KOPT-K1 (cell line): Measurements from ENCODE around the gene PPP1R37.
A peak's percentile ranks its signal among the peaks of the same experiment; 100 is the strongest.

Experiments
- H3K27ac ChIP-seq: fragments of 200-600 bp; sonication (generic); 2 replicates; pipeline ENCODE4 v1.5.1; 2016; ENCODE audit warnings: antibody characterized with exemption, mild to moderate bottlenecking, low read depth, low read length; ENCODE audit not compliant: poor library complexity, severe bottlenecking
- H3K36me3 ChIP-seq: fragments of 200-600 bp; sonication (generic); 2 replicates; pipeline ENCODE4 v1.5.1; 2017; ENCODE audit warnings: antibody characterized with exemption, mild to moderate bottlenecking, low read length, moderate library complexity; ENCODE audit not compliant: insufficient read depth
- H3K9me3 ChIP-seq: fragments of 200-600 bp; sonication (generic); 2 replicates; pipeline ENCODE4 v1.5.1; 2017; ENCODE audit warnings: antibody characterized with exemption, low read length, mild to moderate bottlenecking; ENCODE audit not compliant: insufficient read depth, poor library complexity, severe bottlenecking

PPP1R37 gene

DNA sequence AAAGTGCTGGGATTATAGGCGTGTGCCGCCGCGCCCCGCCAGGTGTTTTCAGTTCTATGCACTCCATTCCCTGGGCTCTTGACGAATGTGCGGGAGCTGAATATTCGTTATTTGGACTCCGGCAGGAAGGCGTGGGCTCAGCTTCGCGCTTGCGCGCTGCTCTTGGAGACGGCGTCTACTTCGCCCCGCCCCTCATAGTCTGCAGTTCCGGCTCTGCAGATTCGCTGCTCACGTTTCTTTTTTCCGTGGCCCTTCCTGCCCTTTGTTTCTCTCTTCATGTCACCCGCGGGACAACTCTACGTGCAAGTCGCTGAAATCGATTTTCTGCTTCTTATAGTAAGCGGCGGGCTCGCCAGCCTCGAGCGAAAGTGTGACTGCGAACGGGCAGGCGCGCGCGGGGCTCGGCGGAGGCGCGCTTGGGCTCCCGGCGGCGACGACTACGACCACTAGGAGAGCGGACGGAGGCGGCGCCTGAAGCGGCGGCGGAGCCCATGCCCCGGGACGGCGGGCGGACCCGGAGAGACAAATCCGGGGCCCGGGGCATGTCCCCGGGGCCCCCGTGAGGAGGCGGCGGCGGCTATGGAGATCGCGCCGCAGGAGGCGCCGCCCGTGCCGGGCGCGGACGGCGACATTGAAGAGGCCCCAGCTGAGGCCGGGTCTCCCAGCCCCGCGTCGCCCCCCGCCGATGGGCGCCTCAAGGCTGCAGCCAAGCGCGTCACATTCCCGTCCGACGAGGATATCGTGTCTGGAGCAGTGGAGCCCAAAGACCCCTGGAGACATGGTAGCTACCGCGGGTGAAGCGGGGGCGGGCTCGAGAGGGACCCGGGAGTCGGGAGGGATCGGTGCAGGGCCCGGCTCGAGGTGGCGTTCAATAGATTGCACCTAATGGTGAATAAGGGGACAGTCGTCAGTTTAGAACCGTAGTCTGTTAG is at the start of gene PPP1R37:
TSS of gene PPP1R37 (plus strand) at position 433 of the 932 bp plus-strand sequence. CDS start at position 580, 147 bp downstream.
- H3K9me3 ChIP-seq, result no peaks in the 10 kb centered on the region
- H3K36me3 ChIP-seq, result peaks cover 45% of the 10 kb centered on the region
- H3K27ac ChIP-seq, result peak within 1 kb of the TSS; percentile 94

DNA sequence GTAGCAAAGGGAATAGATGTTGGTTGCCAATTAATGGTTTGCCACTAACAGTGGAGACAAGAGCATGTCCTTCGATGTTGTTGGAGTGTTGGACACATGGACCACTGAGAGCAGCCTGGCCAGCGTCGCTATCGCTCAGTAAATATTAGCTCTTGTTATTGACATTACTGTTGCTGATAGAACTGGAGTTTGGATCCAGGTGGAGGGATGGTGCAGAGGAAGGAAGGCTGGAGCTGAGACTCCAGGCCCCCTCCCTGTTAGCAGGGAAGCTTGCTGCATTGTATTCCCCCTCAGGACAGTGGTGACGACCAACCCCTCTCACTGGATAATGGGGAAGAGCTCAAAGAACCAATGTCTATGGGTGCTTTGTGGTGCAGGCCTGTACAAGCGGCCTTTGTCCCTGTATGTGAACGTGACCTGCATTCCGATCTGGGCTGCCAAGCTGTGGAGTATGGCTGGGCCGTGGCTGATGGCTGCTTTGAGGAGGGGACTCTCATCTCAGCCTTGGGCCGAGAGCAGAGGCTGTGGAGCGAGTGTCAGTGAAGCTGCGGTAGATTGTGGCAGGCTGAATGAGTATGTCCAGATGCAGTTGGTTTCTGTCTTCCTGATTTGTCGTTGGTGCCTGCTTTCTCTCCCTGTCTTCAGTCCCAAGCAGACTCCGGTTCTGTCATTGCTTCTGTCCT is 47.2 kb upstream of the PPP1R37 start:
- Histone ChIP-seq H3K9me3 (no peaks in the 10 kb centered on the region), H3K27ac (no peak overlapping the region), H3K36me3 (peaks cover 85% of the 10 kb centered on the region)

DNA sequence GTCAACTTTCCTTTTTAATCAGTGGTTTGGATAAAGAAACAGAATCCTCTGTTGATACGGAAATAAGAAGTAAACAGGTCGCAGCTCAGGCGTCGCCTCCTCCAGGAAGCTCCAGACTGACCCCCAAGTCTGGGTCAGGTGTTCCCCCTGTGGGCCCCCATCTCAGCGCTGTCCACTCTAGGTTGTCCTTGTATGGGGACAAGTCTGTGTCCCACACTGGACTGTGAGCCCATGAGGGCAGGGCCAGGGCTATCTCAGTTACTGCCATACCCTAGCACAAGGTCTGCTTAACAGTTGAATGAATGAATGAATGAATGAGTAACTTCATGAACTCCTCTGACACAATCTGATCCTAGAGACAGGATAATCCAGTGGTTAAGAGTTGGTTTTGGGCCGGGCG is 46.6 kb upstream of the PPP1R37 start:
- Histone ChIP-seq H3K27ac (no peak overlapping the region), H3K36me3 (peaks cover 85% of the 10 kb centered on the region), H3K9me3 (no peaks in the 10 kb centered on the region)

DNA sequence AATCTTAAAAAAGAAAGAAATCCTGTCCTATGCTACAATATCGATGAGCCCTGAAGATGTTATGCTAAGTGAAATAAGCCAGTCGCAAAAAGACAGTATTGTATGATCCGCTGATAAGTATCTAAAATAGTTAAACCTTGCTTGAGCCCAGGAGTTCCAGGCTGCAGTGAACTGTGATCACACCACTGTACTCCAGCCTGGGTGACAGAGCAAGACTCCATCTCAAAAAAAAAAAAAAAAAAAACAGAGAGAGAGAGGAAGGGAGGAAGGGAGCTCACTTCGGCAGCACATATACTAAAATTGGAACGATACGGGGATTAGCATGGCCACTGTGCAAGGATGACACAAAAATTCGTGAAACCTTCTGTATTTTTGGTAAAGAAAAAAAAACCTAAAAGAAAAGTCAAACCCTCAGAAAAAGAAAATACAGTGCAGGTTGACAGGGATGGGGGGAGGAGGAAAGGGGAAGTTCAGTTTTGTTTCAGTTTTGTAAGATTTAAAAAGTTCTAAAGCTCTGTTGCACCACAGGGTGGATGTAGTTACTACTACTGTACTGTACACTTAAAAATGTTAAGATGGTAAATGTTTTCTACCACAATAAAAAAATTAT is 45.7 kb upstream of the PPP1R37 start:
- Histone ChIP-seq H3K36me3 (peaks cover 85% of the 10 kb centered on the region), H3K27ac (no peak overlapping the region), H3K9me3 (no peaks in the 10 kb centered on the region)

DNA sequence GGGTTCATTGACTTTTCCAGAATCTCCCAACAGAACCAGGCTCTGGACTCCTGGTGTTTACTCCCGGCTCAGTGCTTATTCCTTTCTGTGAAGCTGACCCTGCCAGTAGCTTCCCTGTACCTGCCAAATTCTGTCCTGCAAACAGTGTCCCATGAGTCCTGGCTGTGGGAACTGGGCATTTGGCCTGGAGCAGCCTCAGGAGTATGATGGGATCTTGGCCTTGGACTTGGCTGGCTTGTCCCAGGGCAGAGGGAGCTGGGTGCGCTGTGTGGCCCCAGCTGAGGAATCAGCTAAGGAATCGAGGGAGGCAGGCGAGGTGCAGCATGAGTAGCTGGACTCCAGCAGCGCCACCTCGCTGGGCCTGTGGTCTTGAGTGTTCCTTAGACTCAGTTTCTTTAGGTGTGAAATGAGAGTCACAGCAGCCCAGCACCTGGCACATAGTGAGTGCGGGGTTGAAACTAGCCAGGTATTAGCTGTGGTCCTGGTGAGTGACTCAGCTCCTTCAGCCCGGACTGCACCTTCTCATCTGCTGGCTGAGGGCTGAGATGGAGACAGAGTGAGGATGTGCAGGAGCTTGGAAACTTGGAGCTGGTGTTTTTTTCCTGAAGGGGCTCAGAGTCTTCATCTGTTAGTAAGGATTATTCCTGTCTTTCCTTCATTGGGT is 43.8 kb upstream of the PPP1R37 start:
- Histone ChIP-seq H3K9me3 (no peaks in the 10 kb centered on the region), H3K27ac (no peak overlapping the region), H3K36me3 (peaks cover 85% of the 10 kb centered on the region)

DNA sequence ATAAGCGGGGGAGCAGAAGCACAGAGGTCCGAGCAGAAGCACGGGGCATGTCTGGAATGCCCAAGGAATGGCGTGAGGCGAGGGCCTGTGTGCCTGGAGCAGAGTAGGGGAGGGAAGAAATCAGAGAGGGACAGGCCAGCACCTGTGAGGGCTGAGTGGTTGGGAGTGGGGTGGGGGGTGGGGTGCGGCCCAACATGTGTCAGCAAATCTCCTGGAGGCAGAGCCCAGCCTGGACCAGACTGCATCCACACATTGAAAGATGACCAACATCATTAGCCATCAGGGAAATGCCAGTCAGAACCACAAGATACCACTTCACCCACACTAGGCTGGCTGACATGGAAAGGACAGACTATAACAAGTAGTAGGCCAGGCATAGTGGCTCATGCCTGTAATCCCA is 42.9 kb upstream of the PPP1R37 start:
- Histone ChIP-seq H3K36me3 (peaks cover 85% of the 10 kb centered on the region), H3K27ac (no peak overlapping the region), H3K9me3 (no peaks in the 10 kb centered on the region)

DNA sequence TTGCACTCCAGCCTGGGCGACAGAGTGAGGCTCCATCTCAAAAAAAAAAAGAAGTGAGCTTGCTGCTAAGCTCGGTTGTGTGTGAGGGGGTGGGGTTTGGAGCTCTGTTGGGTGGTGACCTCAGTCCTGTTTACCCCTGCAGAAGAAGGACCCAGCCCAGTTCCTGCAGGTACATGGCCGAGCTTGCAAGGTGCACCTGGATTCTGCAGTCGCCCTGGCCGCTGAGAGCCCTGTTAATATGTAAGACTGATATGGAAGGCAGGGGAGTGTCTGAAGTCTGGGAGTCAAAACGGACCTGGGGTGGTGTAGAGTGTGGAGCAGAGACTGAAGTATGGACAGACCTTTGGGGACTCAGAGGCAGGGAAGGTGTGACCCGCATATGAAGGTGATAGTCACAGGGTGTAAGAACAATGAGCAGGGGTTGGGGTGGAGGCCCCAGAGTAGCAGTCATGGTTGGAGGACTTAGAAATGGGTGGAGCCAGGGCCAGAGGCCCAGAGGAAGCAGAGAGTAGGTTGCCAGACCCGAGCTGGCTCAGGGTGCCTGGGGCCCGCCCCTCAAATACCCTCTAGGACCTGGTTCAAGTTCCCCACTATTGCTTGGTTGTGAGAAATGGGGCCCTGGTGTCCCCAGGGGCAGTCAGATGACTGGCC is 40.9 kb upstream of the PPP1R37 start:
- Histone ChIP-seq H3K9me3 (no peaks in the 10 kb centered on the region), H3K36me3 (peaks cover 85% of the 10 kb centered on the region), H3K27ac (no peak overlapping the region)

GRCh38 chr19:45056831-45057230 is 36.1 kb upstream of the PPP1R37 start:
- Histone ChIP-seq H3K36me3 (peaks cover 99% of the 10 kb centered on the region), H3K9me3 (no peaks in the 10 kb centered on the region), H3K27ac (no peak overlapping the region)

DNA sequence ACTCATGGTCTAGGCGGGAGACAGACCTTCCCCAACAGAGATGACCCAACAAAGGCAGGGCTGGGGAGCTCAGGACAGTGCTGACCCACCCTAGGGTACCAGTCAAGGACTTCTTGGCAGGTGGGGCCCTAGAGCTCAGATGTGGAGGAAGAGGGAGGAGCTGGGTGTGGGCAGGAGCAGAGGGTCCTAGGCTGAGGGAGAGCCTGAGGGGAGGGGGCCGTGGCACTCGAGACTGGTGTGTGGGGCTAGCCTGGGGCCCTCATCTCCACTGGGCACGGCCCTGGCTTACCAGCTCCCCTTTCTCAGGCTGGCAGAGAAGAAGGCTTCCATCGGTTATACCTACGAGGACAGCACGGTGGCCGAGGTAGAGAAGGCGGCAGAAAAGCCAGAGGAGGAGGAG is 35.5 kb upstream of the PPP1R37 start:
- H3K36me3 ChIP-seq, result peaks cover 99% of the 10 kb centered on the region
- H3K27ac ChIP-seq, result no peak overlapping the region
- H3K9me3 ChIP-seq, result no peaks in the 10 kb centered on the region

- Histone ChIP-seq H3K27ac (no peak overlapping the region), H3K9me3 (no peaks in the 10 kb centered on the region), H3K36me3 (peaks cover 99% of the 10 kb centered on the region)
Measured at GRCh38 chr19:45058622-45059159, 34.3 kb upstream of the PPP1R37 start.

GRCh38 chr19:45059258-45059965 is 33.6 kb upstream of the PPP1R37 start:
- Histone ChIP-seq H3K9me3 (no peaks in the 10 kb centered on the region), H3K36me3 (peaks cover 99% of the 10 kb centered on the region), H3K27ac (no peak overlapping the region)

DNA sequence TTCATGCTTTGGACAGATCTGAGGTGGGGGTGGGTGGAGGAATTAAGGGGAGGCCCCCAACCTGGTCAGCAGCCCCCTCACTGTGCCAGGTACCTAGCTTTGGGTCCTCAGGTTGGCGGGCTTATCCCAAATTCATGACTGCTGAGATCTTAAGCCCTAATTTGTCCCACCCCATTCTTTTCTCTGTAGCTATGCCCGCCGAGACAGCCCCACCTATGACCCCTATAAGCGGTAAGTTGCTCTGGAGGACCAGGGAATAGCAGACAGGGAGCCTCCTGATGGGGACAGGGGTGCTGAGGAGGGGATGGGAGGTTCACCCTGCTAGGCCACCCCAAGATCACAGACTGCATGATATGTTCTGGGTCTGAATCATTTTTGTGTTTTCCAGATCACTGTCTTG is 31.0 kb upstream of the PPP1R37 start:
- Histone ChIP-seq H3K36me3 (peaks cover 99% of the 10 kb centered on the region), H3K9me3 (no peaks in the 10 kb centered on the region), H3K27ac (no peak overlapping the region)

DNA sequence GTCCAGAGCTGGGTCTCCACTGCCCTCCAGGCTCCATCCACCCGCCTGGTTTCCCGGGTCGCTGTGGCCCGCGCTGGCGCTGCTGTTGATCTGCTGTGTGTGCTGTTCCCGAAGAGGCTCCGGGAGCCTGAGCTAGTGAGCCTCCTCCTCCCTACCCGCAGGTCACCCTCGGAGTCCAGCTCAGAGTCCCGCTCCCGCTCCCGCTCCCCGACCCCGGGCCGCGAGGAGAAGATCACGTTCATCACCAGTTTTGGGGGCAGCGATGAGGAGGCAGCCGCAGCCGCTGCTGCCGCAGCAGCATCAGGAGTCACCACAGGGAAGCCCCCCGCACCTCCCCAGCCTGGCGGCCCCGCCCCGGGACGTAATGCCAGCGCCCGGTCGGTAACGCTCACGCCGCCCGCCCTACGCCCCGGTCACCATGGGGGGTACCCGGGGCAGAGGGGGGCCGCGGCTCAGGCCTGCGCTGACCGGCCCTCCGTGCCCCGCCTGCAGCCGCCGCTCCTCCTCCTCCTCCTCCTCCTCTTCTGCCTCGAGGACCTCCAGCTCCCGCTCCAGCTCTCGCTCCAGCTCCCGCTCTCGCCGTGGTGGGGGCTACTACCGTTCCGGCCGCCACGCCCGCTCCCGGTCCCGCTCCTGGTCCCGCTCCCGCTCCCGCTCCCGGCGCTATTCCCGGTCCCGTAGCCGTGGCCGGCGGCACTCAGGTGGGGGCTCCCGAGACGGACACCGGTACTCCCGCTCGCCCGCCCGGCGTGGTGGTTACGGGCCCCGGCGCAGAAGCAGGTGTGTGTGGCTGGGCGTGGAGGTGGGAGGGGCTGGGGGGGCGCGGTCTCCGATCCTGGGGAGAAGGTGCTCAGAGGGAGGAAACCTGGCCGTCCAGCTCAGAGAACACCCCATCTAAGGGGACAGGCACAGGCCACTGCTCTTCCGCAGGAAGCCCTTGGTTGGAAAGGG is 28.9 kb upstream of the PPP1R37 start:
- H3K36me3 ChIP-seq, result peaks cover 100% of the 10 kb centered on the region
- H3K27ac ChIP-seq, result no peak overlapping the region
- H3K9me3 ChIP-seq, result no peaks in the 10 kb centered on the region
